PC-3 (cell line): Measurements from ENCODE around the gene TRPM5. TPM values are rescaled to one million over a fixed set of nuclear protein-coding genes. Genes with fewer than 3 reads are reported as not detected.

ENCODE experiments used
- ATAC-seq: fragments of 200-7000 bp; cut with Tn5 transposase; 2 replicates; pipeline ENCODE4 v1.9.1; 2020; ENCODE audit warnings: mild to moderate bottlenecking, moderate library complexity
- BruUV-seq: library from RNA; stranded (reverse); fragments of 400-500 nt; replicated peaks from 2 replicates; lab custom pipeline; 2021; lab: Mats Ljungman, UMichigan
- CTCF ChIA-PET: fragments of 300-600 bp; sonication (Branson Sonifier 250); formaldehyde crosslinking; loops from one replicate; lab custom pipeline; 2022; ENCODE audit warnings: antibody characterized with exemption; lab: Charles Lee
- POLR2A ChIA-PET: fragments of 300-600 bp; sonication (Branson Sonifier 250); formaldehyde crosslinking; loops from one replicate; lab custom pipeline; 2022; ENCODE audit warnings: antibody characterized with exemption; ENCODE audit not compliant: unreplicated experiment; lab: Charles Lee
- DNase-seq: peaks from one replicate; pipeline ENCODE4 v3.0.0-alpha.2; 2015
- H2AFZ ChIP-seq: fragments of 300-600 bp; sonication (generic); 2 replicates; pipeline ENCODE4 v1.6.0; 2016; ENCODE audit warnings: antibody characterized with exemption, low read length
- H3F3A ChIP-seq: fragments of 300-600 bp; sonication (generic); one replicate; pipeline ENCODE4 v1.6.0; 2017; ENCODE audit warnings: antibody characterized with exemption, low read length, control low read depth, mild to moderate bottlenecking; ENCODE audit not compliant: unreplicated experiment
- H3K27ac ChIP-seq: fragments of 300-600 bp; sonication (generic); 2 replicates; pipeline ENCODE4 v1.5.1; 2016; ENCODE audit warnings: mild to moderate bottlenecking, low read length
- H3K27me3 ChIP-seq: fragments of 300-600 bp; sonication (generic); 2 replicates; pipeline ENCODE4 v1.6.1; 2016; ENCODE audit warnings: low read length, mixed read lengths
- H3K36me3 ChIP-seq: fragments of 300-600 bp; sonication (generic); 2 replicates; pipeline ENCODE4 v1.6.1; 2016; ENCODE audit warnings: low read depth, mixed run types, low read length, mixed read lengths
- H3K4me1 ChIP-seq: fragments of 300-600 bp; sonication (generic); 2 replicates; pipeline ENCODE4 v1.5.1; 2016; ENCODE audit warnings: low read length; ENCODE audit not compliant: insufficient read depth
- H3K4me2 ChIP-seq: fragments of 300-600 bp; sonication (generic); 2 replicates; pipeline ENCODE4 v1.6.0; 2016; ENCODE audit warnings: low read length
- H3K4me3 ChIP-seq: fragments of 300-600 bp; sonication (generic); 2 replicates; pipeline ENCODE4 v1.5.1; 2016; ENCODE audit warnings: mild to moderate bottlenecking, low read length, mixed read lengths
- H3K79me2 ChIP-seq: fragments of 300-600 bp; sonication (generic); 2 replicates; pipeline ENCODE4 v1.6.1; 2017; ENCODE audit warnings: low read length, mixed read lengths
- H3K9ac ChIP-seq: fragments of 300-600 bp; sonication (generic); 2 replicates; pipeline ENCODE4 v1.6.0; 2016; ENCODE audit warnings: mild to moderate bottlenecking, low read length
- H3K9me2 ChIP-seq: fragments of 300-600 bp; sonication (generic); replicated peaks from 2 replicates; pipeline ENCODE4 v1.6.1; 2016; ENCODE audit warnings: mixed run types, low read length, mixed read lengths
- H3K9me3 ChIP-seq: fragments of 300-600 bp; sonication (generic); 2 replicates; pipeline ENCODE4 v1.6.1; 2016; ENCODE audit warnings: low read length, mixed read lengths
- H4K20me1 ChIP-seq: fragments of 300-600 bp; sonication (generic); 2 replicates; pipeline ENCODE4 v1.6.1; 2016; ENCODE audit warnings: low read length, mixed read lengths
- EZH2 ChIP-seq: fragments of 300-600 bp; sonication (generic); IDR thresholded peaks from one replicate; pipeline ENCODE4 v1.6.1; 2017; ENCODE audit warnings: antibody characterized with exemption, mild to moderate bottlenecking, low read length; ENCODE audit not compliant: unreplicated experiment
- EZH2phosphoT487 ChIP-seq: fragments of 300-600 bp; sonication (generic); IDR thresholded peaks from 2 replicates; pipeline ENCODE4 v1.6.1; 2018; ENCODE audit warnings: mild to moderate bottlenecking, antibody characterized with exemption, low read length, borderline replicate concordance
- intact Hi-C: fragments of 100-400 bp; cut with micrococcal nuclease; formaldehyde crosslinking; loops from 2 replicates; pipeline ENCODE4 v1.9.0; 2023
- total RNA-seq: library from RNA; depleted of rRNA; stranded (reverse); fragments of >200 nt; gene quantifications from 2 replicates; pipeline ENCODE4 v1.2.3, GENCODE V29; 2014
- TF ChIP-seq, protein P1 (sequence below): fragments of 300-600 bp; sonication (generic); conservative IDR thresholded peaks from 2 replicates; pipeline ENCODE4 v1.5.1; 2017; ENCODE audit warnings: antibody characterized with exemption, low read depth, mild to moderate bottlenecking, low read length

Gene TRPM5
- total RNA-seq, 1 experiment from 2014 or later, result not detected

DNA sequence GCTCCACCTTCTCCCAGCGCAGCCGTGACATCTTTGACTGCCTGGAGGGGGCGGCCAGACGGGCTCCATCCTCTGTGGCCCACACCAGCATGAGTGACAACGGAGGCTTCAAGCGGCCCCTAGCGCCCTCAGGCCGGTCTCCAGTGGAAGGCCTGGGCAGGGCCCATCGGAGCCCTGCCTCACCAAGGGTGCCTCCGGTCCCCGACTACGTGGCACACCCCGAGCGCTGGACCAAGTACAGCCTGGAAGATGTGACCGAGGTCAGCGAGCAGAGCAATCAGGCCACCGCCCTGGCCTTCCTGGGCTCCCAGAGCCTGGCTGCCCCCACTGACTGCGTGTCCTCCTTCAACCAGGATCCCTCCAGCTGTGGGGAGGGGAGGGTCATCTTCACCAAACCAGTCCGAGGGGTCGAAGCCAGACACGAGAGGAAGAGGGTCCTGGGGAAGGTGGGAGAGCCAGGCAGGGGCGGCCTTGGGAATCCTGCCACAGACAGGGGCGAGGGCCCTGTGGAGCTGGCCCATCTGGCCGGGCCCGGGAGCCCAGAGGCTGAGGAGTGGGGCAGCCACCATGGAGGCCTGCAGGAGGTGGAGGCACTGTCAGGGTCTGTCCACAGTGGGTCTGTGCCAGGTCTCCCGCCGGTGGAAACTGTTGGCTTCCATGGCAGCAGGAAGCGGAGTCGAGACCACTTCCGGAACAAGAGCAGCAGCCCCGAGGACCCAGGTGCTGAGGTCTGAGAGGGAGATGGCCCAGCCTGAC lies 41.2 kb downstream of the TRPM5 start:
- ChIA-PET CTCF (no interaction called here), POLR2A (no interaction called here)
- Histone ChIP-seq H3K27ac (no peak overlapping the region), H4K20me1 (no peaks in the 10 kb centered on the region), H3K4me3 (no peak overlapping the region), H3K27me3 (no peaks in the 10 kb centered on the region), H3K4me2 (no peak overlapping the region), H3K4me1 (peaks cover 11% of the 10 kb centered on the region), H3K9ac (no peak overlapping the region), H3K9me3 (no peaks in the 10 kb centered on the region), H3K9me2 (no peaks in the 10 kb centered on the region), H3K79me2 (peaks cover 31% of the 10 kb centered on the region), H3F3A (no peaks in the 10 kb centered on the region), H2AFZ (no peak overlapping the region), H3K36me3 (0 out of 2 replicates have a peak, but pooled peaks cover 5% of the 10 kb centered on the region)
- no TSS peak for BruUV-seq
- intact Hi-C loops, result loop anchor here (5.0 kb wide), 1 partner anchor 221 kb away; no protein-coding TSS in a partner anchor
- no peak for DNase-seq
- TF ChIP-seq EZH2, result no peak
- ATAC-seq, result no peak

DNA sequence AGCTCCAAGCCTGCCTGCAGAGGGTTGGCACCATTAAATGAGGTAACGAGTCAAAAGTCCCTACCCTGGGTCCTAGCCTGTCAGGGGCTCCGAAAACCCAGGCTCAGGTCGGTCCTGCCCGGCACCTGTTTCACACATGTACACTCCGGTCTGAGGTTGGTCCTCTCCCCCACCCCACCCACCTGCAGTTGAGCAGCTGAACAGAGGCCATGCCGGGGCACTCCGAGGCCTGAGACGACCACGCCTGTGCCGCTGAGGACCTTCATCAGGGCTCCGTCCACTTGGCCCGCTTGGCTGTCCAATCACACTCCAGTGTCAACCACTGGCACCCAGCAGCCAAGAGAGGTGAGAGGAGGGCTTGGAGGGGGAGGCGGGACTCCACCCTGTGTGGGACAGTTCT lies 42.2 kb downstream of the TRPM5 start:
- Histone ChIP-seq H3K27ac (no peak overlapping the region), H3K36me3 (0 out of 2 replicates have a peak, but pooled peaks cover 5% of the 10 kb centered on the region), H3K4me1 (peaks cover 11% of the 10 kb centered on the region), H3K79me2 (peaks cover 31% of the 10 kb centered on the region), H3K9ac (peak overlapping the region; percentile 97; the same call in 1 of the 2 replicates), H3K4me3 (peak overlapping the region; percentile 98), H3K9me2 (no peaks in the 10 kb centered on the region), H3K9me3 (no peaks in the 10 kb centered on the region), H4K20me1 (no peaks in the 10 kb centered on the region), H3F3A (no peaks in the 10 kb centered on the region), H2AFZ (no peak overlapping the region), H3K4me2 (peak overlapping the region; percentile 99), H3K27me3 (no peaks in the 10 kb centered on the region)
- DNase-seq, result no peak
- intact Hi-C loops, result loop anchor here (5.0 kb wide), 1 partner anchor 220 kb away; no protein-coding TSS in a partner anchor
- no peak for ATAC-seq
- ChIA-PET POLR2A (no interaction called here), CTCF (no interaction called here)
- TF ChIP-seq EZH2phosphoT487 (no peak), EZH2 (no peak)
- TF ChIP-seq, protein P1, sequence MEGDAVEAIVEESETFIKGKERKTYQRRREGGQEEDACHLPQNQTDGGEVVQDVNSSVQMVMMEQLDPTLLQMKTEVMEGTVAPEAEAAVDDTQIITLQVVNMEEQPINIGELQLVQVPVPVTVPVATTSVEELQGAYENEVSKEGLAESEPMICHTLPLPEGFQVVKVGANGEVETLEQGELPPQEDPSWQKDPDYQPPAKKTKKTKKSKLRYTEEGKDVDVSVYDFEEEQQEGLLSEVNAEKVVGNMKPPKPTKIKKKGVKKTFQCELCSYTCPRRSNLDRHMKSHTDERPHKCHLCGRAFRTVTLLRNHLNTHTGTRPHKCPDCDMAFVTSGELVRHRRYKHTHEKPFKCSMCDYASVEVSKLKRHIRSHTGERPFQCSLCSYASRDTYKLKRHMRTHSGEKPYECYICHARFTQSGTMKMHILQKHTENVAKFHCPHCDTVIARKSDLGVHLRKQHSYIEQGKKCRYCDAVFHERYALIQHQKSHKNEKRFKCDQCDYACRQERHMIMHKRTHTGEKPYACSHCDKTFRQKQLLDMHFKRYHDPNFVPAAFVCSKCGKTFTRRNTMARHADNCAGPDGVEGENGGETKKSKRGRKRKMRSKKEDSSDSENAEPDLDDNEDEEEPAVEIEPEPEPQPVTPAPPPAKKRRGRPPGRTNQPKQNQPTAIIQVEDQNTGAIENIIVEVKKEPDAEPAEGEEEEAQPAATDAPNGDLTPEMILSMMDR, result no peak
- BruUV-seq, result no TSS peak

DNA sequence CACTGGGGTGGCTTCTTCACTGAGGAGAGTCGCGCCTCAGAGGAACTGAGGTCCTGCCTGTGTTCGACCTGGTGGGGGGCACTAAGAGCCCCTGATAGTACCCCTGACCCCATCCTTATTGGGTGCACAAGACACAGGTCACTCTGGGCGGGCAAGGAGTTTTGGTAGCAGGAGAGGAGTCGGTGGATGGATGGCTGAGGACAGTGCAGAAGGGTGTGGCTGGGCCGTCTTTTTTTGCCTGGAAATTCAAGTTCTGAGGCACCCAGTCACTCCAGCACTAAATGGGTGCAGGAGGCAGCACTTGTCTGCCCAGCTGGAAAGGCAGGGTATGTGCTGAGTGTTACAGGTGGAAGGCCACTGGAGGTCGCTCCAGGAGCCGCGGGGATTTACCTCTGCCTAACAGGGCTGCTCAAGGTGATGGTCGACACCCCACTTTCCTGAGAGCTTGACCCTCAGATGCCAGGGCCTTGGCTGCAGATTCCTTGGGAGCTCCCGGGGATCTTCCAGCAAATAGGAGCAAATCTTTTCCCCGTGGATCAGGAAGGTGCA lies 42.8 kb downstream of the TRPM5 start:
- peak overlapping the region; percentile 97 for H3K9ac ChIP-seq
- H3K4me2 ChIP-seq, result peak overlapping the region; percentile 99
- H3K9me2 ChIP-seq, result no peaks in the 10 kb centered on the region
- no peaks in the 10 kb centered on the region for H3K9me3 ChIP-seq
- peaks cover 11% of the 10 kb centered on the region for H3K4me1 ChIP-seq
- H3K4me3 ChIP-seq, result peak overlapping the region; percentile 98
- ChIA-PET CTCF (no interaction called here), POLR2A (no interaction called here)
- H3K36me3 ChIP-seq, result 0 out of 2 replicates have a peak, but pooled peaks cover 5% of the 10 kb centered on the region
- no peaks in the 10 kb centered on the region for H3K27me3 ChIP-seq
- peaks cover 31% of the 10 kb centered on the region for H3K79me2 ChIP-seq
- H4K20me1 ChIP-seq, result no peaks in the 10 kb centered on the region
- ATAC-seq (no peak), DNase-seq (peak; percentile 15)
- H3K27ac ChIP-seq, result no peak overlapping the region
- no TSS peak for BruUV-seq
- TF ChIP-seq EZH2, result no peak
- TF ChIP-seq, protein P1, result peak; percentile 44
- intact Hi-C loops, result loop anchor here (5.0 kb wide), 1 partner anchor 219 kb away; no protein-coding TSS in a partner anchor
- no peaks in the 10 kb centered on the region for H3F3A ChIP-seq
- no peak overlapping the region for H2AFZ ChIP-seq
